HG03175 (cell line): ENCODE measurements around the gene MYL12B.
"Not testable (repeated sequence)": the region's sequence is repeated elsewhere in the genome, so short reads cannot be mapped to it uniquely, and the experiment has no call there.

ENCODE experiments used
- ATAC-seq: cut with Tn5 transposase; IDR thresholded peaks from one replicate; pipeline ENCODE4 v1.9.1; 2021; ENCODE audit warnings: mild to moderate bottlenecking, moderate library complexity; ENCODE audit not compliant: unreplicated experiment

MYL12B gene

DNA sequence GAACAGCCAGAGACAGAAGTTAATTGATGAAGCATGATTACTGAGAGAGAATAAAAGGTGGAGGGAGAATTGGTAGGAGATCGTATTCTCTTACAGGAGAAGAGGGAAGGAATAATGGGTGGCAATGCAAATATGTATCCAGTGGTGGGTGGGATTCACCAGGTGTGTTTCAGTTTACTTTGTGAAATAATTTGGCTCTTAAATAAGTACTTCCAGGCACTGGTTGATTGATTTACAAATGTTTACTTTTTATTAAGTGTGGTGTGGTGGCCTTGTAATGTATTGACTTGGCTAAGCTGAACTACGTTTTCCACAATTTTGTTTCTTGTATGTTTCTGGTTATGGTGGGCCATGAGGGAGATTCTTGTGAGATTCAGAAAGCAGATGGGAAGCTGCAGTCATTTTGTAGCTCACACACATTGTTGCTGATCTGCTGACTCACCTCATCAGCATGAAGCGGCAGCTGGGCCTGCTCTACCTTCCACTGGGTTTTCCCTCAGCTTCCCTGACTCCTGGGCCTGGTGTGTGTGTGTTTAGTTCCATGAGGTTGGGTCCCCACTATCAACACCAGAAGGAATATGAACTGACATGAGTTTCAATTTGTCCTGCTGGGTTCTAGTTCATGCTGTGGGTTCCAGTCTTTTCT, 32.6 kb downstream of the MYL12B start:
- no peak for ATAC-seq

DNA sequence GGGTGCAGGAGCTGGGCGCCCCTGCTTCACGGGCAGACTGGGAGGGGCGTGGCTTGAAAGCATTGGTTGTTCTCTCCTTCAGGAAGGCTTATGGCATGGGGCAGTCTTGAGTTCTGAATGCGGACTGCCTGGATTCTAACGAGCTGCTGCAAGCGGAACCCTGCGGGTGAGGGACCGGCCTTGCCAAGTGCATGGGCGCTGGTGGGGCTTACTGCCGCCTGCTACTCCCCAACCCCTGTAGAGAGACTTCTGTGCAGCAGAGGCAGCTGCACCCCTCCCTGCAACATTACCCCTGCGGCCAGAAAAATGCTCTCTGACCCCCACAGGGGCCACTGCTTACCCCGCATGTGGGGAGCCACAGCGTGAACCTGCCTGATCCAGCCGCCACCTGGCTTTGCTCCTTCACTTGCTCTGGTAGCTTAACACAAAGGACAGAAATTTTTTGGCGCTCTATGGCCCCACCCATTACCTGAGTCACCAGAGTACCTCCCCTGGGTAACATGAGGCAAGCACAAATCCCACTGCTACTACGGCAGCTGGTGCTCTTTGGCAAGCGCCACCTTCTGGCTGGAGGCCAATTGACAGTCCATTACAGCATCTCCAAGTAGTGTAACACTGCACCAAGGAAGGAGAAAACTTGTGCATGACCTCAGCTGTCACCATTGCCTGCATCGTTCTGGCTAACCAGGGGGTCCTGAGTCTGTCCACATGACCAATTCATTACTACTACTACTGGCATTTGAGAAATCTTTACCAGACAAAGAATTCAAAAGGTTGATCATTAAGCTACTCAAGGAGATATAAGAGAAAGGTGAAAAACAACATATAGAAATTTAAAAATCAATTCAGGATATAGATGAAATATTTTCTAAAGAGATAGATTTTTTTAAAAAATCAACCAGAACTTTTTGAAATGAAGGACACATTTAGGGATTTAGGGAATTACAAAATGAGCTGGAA, 35.4 kb downstream of the MYL12B start:
- peak; percentile 99 for ATAC-seq

DNA sequence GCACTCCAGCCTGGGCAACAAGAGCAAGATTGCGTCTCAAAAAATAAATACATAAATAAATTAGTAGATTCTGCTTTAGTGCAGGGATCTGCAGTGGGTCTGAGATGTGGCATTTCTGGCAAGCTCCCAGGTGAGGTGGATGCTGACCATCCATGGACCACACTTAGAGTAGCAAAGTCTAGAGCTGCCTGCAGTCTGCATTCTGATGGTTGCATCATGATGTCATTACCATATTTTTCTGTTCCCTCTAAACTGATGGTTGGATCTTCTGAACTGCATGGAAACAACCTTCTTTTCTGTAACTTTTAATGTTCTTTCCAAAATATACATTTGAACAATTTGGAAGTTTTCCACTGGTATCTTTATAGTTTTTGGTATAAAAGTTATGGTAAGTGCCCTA, 42.9 kb downstream of the MYL12B start:
- no peak for ATAC-seq

GRCh38 chr18:3305354-3305762, 43.4 kb downstream of the MYL12B start:
- ATAC-seq, result no peak

GRCh38 chr18:3305933-3306332, 44.0 kb downstream of the MYL12B start:
- no peak for ATAC-seq

- no peak for ATAC-seq
Observed at GRCh38 chr18:3306391-3306790, 44.5 kb downstream of the MYL12B start.

DNA sequence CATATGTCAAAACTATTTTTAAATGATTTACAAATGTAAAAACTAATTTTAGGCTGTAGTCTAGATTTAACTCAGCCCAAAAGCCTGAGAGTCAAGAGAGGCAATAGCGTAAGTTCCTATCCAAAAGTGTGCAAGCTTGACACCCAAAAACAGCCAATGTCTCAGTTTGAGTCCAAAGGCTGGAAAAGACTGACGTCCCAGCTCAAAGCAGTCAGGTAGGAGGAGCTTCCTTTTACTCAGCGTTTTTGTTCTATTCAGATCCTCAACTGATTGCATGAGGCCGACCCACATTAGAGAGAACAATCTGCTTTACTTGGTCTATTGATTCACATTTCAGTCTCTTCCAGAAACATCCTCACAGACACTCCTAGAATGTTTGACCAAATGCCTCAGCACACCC, 51.8 kb downstream of the MYL12B start:
- ATAC-seq, result no peak

GRCh38 chr18:3315344-3315743, 53.4 kb downstream of the MYL12B start:
- not testable (repeated sequence) for ATAC-seq

GRCh38 chr18:3319399-3319798, 57.5 kb downstream of the MYL12B start:
- no peak for ATAC-seq

- ATAC-seq, result no peak
Observed at GRCh38 chr18:3319894-3320454, 58.0 kb downstream of the MYL12B start.

DNA sequence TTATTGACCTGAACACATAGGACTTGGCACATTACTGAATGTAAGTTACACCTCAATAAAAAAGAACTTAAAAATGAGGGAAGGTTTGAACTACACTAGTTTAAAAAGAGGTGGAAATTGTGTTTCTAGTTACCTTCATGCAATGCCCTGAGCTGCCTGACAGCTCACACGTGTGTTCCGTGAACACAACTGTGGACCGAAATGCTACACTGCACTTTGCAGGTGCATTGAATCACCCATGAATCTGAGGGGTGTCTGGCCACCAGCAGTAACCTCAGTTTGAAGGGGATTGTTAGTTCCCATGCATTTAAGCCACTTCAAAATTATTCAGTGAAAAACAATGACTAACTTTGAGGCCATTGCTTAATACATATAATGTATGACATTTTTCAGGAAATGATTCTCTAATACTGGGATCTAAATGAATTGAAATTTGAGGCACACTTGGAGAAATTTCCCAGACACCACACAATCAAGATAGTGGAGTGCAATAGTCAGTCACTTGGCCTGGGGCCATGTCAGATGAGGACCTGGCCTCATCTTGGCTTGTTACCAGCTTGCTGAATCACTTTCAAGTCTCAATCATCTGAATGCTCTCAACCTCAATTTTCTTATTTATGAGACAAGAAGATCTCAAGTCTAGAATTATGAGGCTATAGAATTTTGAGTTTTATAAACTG, 59.3 kb downstream of the MYL12B start:
- no peak for ATAC-seq

- ATAC-seq, result no peak
Observed at GRCh38 chr18:3323900-3324299, 62.0 kb downstream of the MYL12B start.
